ENCODE measurements around the gene MND1. TPM values are rescaled to one million over a fixed set of nuclear protein-coding genes. Genes with fewer than 3 reads are reported as not detected.

The MND1 gene
- total RNA-seq, 1 experiment from 2014 or later: 7.9 TPM

GRCh38 chr4:153314915-153315314 lies 29.6 kb upstream of the MND1 start:
- intact Hi-C loops (cut with micrococcal nuclease): no loop called here
- Histone ChIP-seq H3K9me2 (replicated peaks; ENCODE audit: low read length) (no peaks in the 10 kb centered on the region), H3K4me3 (ENCODE audit: low read length) (no peak overlapping the region), H3K9me3 (ENCODE audit: low read length) (no peaks in the 10 kb centered on the region), H3K79me2 (ENCODE audit: low read length) (no peaks in the 10 kb centered on the region), H2AFZ (ENCODE audit: low read length) (no peak overlapping the region), H3F3A (ENCODE audit: low read length, unreplicated experiment) (no peaks in the 10 kb centered on the region), H3K27ac (ENCODE audit: low read length) (no peak overlapping the region), H3K4me2 (ENCODE audit: low read length) (no peak overlapping the region), H3K4me1 (ENCODE audit: insufficient read depth, low read length) (no peaks in the 10 kb centered on the region), H3K9ac (ENCODE audit: low read length) (no peak overlapping the region), H4K20me1 (ENCODE audit: low read length) (no peaks in the 10 kb centered on the region), H3K36me3 (ENCODE audit: low read depth, low read length) (no peaks in the 10 kb centered on the region), H3K27me3 (ENCODE audit: low read length) (no peaks in the 10 kb centered on the region)
- ChIA-PET POLR2A (ENCODE audit: unreplicated experiment) (interaction anchor here (0.5 kb wide), 1 partner anchor 93 kb away, joined by 7 read pairs; no protein-coding TSS in a partner anchor), CTCF (no interaction called here)
- DNase-seq: no peak
- no peak for ATAC-seq
- TF ChIP-seq CTCF (conservative IDR thresholded peaks at IDR 0.05; ENCODE audit: low read depth, low read length) (no peak), EZH2 (IDR thresholded peaks at IDR 0.05; ENCODE audit: low read length, unreplicated experiment) (no peak), EZH2phosphoT487 (IDR thresholded peaks at IDR 0.05; ENCODE audit: borderline replicate concordance, low read length) (no peak)
- no TSS peak for BruUV-seq (replicated peaks)

GRCh38 chr4:153318696-153319320 lies 25.7 kb upstream of the MND1 start:
- H2AFZ ChIP-seq (ENCODE audit: low read length): no peak overlapping the region
- H3F3A ChIP-seq (ENCODE audit: low read length, unreplicated experiment): no peaks in the 10 kb centered on the region
- no peaks in the 10 kb centered on the region for H4K20me1 ChIP-seq (ENCODE audit: low read length)
- H3K9me3 ChIP-seq (ENCODE audit: low read length): no peaks in the 10 kb centered on the region
- H3K4me1 ChIP-seq (ENCODE audit: insufficient read depth, low read length): no peaks in the 10 kb centered on the region
- intact Hi-C loops (cut with micrococcal nuclease): loop anchor here (1.0 kb wide), 2 partner anchors 112 to 176 kb away; no protein-coding TSS in a partner anchor
- ChIA-PET POLR2A (ENCODE audit: unreplicated experiment) (no interaction called here), CTCF (no interaction called here)
- no TSS peak for BruUV-seq (replicated peaks)
- H3K4me3 ChIP-seq (ENCODE audit: low read length): no peak overlapping the region
- no peaks in the 10 kb centered on the region for H3K27me3 ChIP-seq (ENCODE audit: low read length)
- no peak overlapping the region for H3K4me2 ChIP-seq (ENCODE audit: low read length)
- DNase-seq: peak; percentile 66
- TF ChIP-seq EZH2 (IDR thresholded peaks at IDR 0.05; ENCODE audit: low read length, unreplicated experiment) (no peak), CTCF (conservative IDR thresholded peaks at IDR 0.05; ENCODE audit: low read depth, low read length) (peak; percentile 77), EZH2phosphoT487 (IDR thresholded peaks at IDR 0.05; ENCODE audit: borderline replicate concordance, low read length) (no peak)
- no peaks in the 10 kb centered on the region for H3K79me2 ChIP-seq (ENCODE audit: low read length)
- H3K9ac ChIP-seq (ENCODE audit: low read length): no peak overlapping the region
- no peaks in the 10 kb centered on the region for H3K36me3 ChIP-seq (ENCODE audit: low read depth, low read length)
- H3K9me2 ChIP-seq (replicated peaks; ENCODE audit: low read length): no peaks in the 10 kb centered on the region
- H3K27ac ChIP-seq (ENCODE audit: low read length): no peak overlapping the region
- peak; percentile 65 for ATAC-seq

GRCh38 chr4:153322791-153323190 lies 21.7 kb upstream of the MND1 start:
- ATAC-seq: no peak
- intact Hi-C loops (cut with micrococcal nuclease): no loop called here
- POLR2A ChIA-PET (ENCODE audit: unreplicated experiment): no interaction called here

More at GRCh38 chr4:153322791-153323190, 21.7 kb upstream of the MND1 start:
- Histone ChIP-seq H4K20me1 (ENCODE audit: low read length) (no peaks in the 10 kb centered on the region), H3K4me3 (ENCODE audit: low read length) (no peak overlapping the region), H3K79me2 (ENCODE audit: low read length) (no peaks in the 10 kb centered on the region), H3K27me3 (ENCODE audit: low read length) (no peaks in the 10 kb centered on the region), H3K27ac (ENCODE audit: low read length) (no peak overlapping the region), H3K4me2 (ENCODE audit: low read length) (no peak overlapping the region), H3K9me2 (replicated peaks; ENCODE audit: low read length) (no peaks in the 10 kb centered on the region), H3F3A (ENCODE audit: low read length, unreplicated experiment) (no peaks in the 10 kb centered on the region), H2AFZ (ENCODE audit: low read length) (no peak overlapping the region), H3K36me3 (ENCODE audit: low read depth, low read length) (no peaks in the 10 kb centered on the region), H3K9me3 (ENCODE audit: low read length) (no peaks in the 10 kb centered on the region), H3K4me1 (ENCODE audit: insufficient read depth, low read length) (peaks cover 13% of the 10 kb centered on the region), H3K9ac (ENCODE audit: low read length) (no peak overlapping the region)
- BruUV-seq (replicated peaks): no TSS peak
- TF ChIP-seq EZH2phosphoT487 (IDR thresholded peaks at IDR 0.05; ENCODE audit: borderline replicate concordance, low read length): no peak
- TF ChIP-seq CTCF (conservative IDR thresholded peaks at IDR 0.05; ENCODE audit: low read depth, low read length): no peak
- CTCF ChIA-PET: no interaction called here
- DNase-seq: no peak
